OCI-LY1 (cell line): Measurements from ENCODE around the gene MOCS1.

Source experiments
- H2AFZ ChIP-seq: fragments of 200-600 bp; sonication (generic), shearing (Covaris generic); 2 replicates; pipeline ENCODE4 v1.6.0; 2014; ENCODE audit warnings: antibody characterized with exemption, mild to moderate bottlenecking, low read length
- H3F3A ChIP-seq: fragments of 200-600 bp; sonication (generic), shearing (Covaris generic); 2 replicates; pipeline ENCODE4 v1.6.0; 2014; ENCODE audit warnings: mild to moderate bottlenecking, antibody characterized with exemption, low read length, moderate library complexity; ENCODE audit not compliant: insufficient read depth
- H3K27ac ChIP-seq: fragments of 200-600 bp; sonication (generic); 2 replicates; pipeline ENCODE4 v1.5.1; 2014; ENCODE audit warnings: low read length, mixed run types, mild to moderate bottlenecking, low read depth; ENCODE audit not compliant: poor library complexity, severe bottlenecking
- H3K27me3 ChIP-seq: fragments of 200-600 bp; sonication (generic); 2 replicates; pipeline ENCODE4 v1.6.0; 2014; ENCODE audit warnings: antibody characterized with exemption, mild to moderate bottlenecking, low read length, moderate library complexity; ENCODE audit not compliant: insufficient read depth
- H3K36me3 ChIP-seq: fragments of 200-600 bp; sonication (generic); 2 replicates; pipeline ENCODE4 v1.6.1; 2014; ENCODE audit warnings: mild to moderate bottlenecking, antibody characterized with exemption, low read length, moderate library complexity, mixed read lengths; ENCODE audit not compliant: insufficient read depth
- H3K4me1 ChIP-seq: fragments of 200-600 bp; sonication (generic); 2 replicates; pipeline ENCODE4 v1.5.1; 2014; ENCODE audit warnings: mild to moderate bottlenecking, low read length, moderate library complexity; ENCODE audit not compliant: insufficient read depth, severe bottlenecking
- H3K4me2 ChIP-seq: fragments of 200-600 bp; sonication (generic), shearing (Covaris generic); 2 replicates; pipeline ENCODE4 v1.6.1; 2014; ENCODE audit warnings: low read length
- H3K4me3 ChIP-seq: fragments of 200-600 bp; sonication (generic); 2 replicates; pipeline ENCODE4 v1.5.1; 2014; ENCODE audit warnings: low read length, low read depth, mild to moderate bottlenecking, mixed read lengths; ENCODE audit not compliant: poor library complexity, severe bottlenecking
- H3K79me2 ChIP-seq: fragments of 200-600 bp; shearing (Covaris generic); 2 replicates; pipeline ENCODE4 v1.6.1; 2016; ENCODE audit warnings: mixed run types, low read length, mixed read lengths; ENCODE audit not compliant: insufficient read depth
- H3K9ac ChIP-seq: fragments of 200-600 bp; sonication (generic), shearing (Covaris generic); 2 replicates; pipeline ENCODE4 v1.6.1; 2014; ENCODE audit warnings: mild to moderate bottlenecking, low read length, mixed read lengths
- H3K9me2 ChIP-seq: fragments of 200-600 bp; sonication (generic), shearing (Covaris generic); 2 replicates; pipeline ENCODE4 v1.6.1; 2014; ENCODE audit warnings: low read depth, mild to moderate bottlenecking, low read length, mixed read lengths
- H3K9me3 ChIP-seq: fragments of 200-600 bp; shearing (Covaris generic); 2 replicates; pipeline ENCODE4 v1.6.1; 2014; ENCODE audit warnings: low read length, mixed read lengths
- H4K20me1 ChIP-seq: fragments of 200-600 bp; sonication (generic), shearing (Covaris generic); 2 replicates; pipeline ENCODE4 v1.6.0; 2016; ENCODE audit warnings: mild to moderate bottlenecking, low read length; ENCODE audit not compliant: insufficient read depth
- CTCF ChIP-seq: fragments of 200-600 bp; sonication (generic), shearing (Covaris generic); IDR thresholded peaks from 2 replicates; pipeline ENCODE4 v1.5.1; 2017; ENCODE audit warnings: mild to moderate bottlenecking, antibody characterized with exemption, low read length, moderate library complexity, mixed read lengths
- EZH2 ChIP-seq: fragments of 200-600 bp; sonication (generic), shearing (Covaris generic); IDR thresholded peaks from 2 replicates; pipeline ENCODE4 v1.8.0; 2017; ENCODE audit warnings: borderline replicate concordance, mixed run types, mild to moderate bottlenecking, antibody characterized with exemption, low read length, moderate library complexity, mixed read lengths

Gene MOCS1

GRCh38 chr6:39930540-39930939, 3.7 kb downstream of the MOCS1 start:
- Histone ChIP-seq H3K9me2 (no peaks in the 10 kb centered on the region), H4K20me1 (no peaks in the 10 kb centered on the region), H3F3A (no peaks in the 10 kb centered on the region), H3K9me3 (no peaks in the 10 kb centered on the region), H3K27ac (no peak overlapping the region), H3K4me2 (no peak overlapping the region), H3K36me3 (no peaks in the 10 kb centered on the region), H3K27me3 (no peaks in the 10 kb centered on the region), H3K9ac (no peak overlapping the region), H2AFZ (no peak overlapping the region), H3K4me3 (no peak overlapping the region), H3K79me2 (no peaks in the 10 kb centered on the region), H3K4me1 (no peaks in the 10 kb centered on the region)
- TF ChIP-seq EZH2 = no peak
- TF ChIP-seq CTCF = no peak

GRCh38 chr6:39929733-39930461, 4.4 kb downstream of the MOCS1 start:
- Histone ChIP-seq H3K9ac (no peak overlapping the region), H3K27ac (no peak overlapping the region), H3K36me3 (no peaks in the 10 kb centered on the region), H3K4me2 (no peak overlapping the region), H3F3A (no peaks in the 10 kb centered on the region), H4K20me1 (no peaks in the 10 kb centered on the region), H3K27me3 (no peaks in the 10 kb centered on the region), H2AFZ (no peak overlapping the region), H3K4me1 (no peaks in the 10 kb centered on the region), H3K9me2 (no peaks in the 10 kb centered on the region), H3K79me2 (no peaks in the 10 kb centered on the region), H3K4me3 (no peak overlapping the region), H3K9me3 (no peaks in the 10 kb centered on the region)
- TF ChIP-seq EZH2 (no peak), CTCF (no peak)

- Histone ChIP-seq H3F3A (no peaks in the 10 kb centered on the region), H4K20me1 (no peaks in the 10 kb centered on the region), H3K36me3 (no peaks in the 10 kb centered on the region), H3K79me2 (no peaks in the 10 kb centered on the region), H3K9ac (no peak overlapping the region), H3K9me2 (no peaks in the 10 kb centered on the region), H3K9me3 (no peaks in the 10 kb centered on the region), H3K27ac (no peak overlapping the region), H3K4me1 (no peaks in the 10 kb centered on the region), H3K27me3 (no peaks in the 10 kb centered on the region), H3K4me3 (no peak overlapping the region), H2AFZ (no peak overlapping the region), H3K4me2 (no peak overlapping the region)
- TF ChIP-seq EZH2 (no peak), CTCF (no peak)
These were observed 5.1 kb downstream of the MOCS1 start for GRCh38 chr6:39929039-39929732.
